Prostate gland (tissue), 2 donors: ENCODE results near the gene TGIF2.

Experiments
- POLR2AphosphoS5 ChIP-seq: sonication (generic); formaldehyde crosslinking; IDR thresholded peaks from one replicate; pipeline ENCODE4 v1.6.1; 2017; ENCODE audit warnings: antibody characterized with exemption
- TF ChIP-seq, protein P1 (sequence below), 4 experiments: fragments of 200-600 bp in 2 of 4; fragments of 450-650 bp in 2 of 4; sonication (generic) in 2 of 4; IDR thresholded peaks; 1 replicate in 3 of 4; 2 replicates in 1 of 4; pipeline ENCODE4 v1.5.1; 2016 to 2019; ENCODE audit warnings: antibody characterized with exemption in 4 of 4, mild to moderate bottlenecking in 2 of 4, moderate library complexity in 2 of 4

DNA sequence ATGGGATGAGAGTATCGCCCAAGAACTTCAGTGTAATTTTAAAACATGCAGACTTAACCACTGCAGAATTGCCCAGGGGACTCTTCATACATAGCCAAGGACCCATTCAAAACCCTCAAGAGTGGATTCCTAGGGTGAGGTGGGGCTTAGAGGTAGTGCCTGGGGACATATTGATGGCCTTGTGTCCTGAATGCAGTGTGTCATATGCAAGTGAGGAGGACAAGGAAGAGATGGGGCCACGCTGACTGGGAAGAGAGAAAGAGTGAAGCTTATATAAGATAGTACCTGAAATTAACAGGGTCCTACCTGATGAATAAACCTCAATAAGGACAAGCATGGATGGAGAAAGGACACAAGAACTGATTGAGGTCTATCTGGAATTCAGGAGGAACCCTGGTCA, 18.1 kb upstream of the TGIF2 start:
- TF ChIP-seq, protein P1, sequence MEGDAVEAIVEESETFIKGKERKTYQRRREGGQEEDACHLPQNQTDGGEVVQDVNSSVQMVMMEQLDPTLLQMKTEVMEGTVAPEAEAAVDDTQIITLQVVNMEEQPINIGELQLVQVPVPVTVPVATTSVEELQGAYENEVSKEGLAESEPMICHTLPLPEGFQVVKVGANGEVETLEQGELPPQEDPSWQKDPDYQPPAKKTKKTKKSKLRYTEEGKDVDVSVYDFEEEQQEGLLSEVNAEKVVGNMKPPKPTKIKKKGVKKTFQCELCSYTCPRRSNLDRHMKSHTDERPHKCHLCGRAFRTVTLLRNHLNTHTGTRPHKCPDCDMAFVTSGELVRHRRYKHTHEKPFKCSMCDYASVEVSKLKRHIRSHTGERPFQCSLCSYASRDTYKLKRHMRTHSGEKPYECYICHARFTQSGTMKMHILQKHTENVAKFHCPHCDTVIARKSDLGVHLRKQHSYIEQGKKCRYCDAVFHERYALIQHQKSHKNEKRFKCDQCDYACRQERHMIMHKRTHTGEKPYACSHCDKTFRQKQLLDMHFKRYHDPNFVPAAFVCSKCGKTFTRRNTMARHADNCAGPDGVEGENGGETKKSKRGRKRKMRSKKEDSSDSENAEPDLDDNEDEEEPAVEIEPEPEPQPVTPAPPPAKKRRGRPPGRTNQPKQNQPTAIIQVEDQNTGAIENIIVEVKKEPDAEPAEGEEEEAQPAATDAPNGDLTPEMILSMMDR (IDR thresholded peaks at IDR 0.05), result no peak
- TF ChIP-seq POLR2AphosphoS5, result no peak
